ENCODE data around the gene MORN1. TPM values are rescaled to one million over a fixed set of nuclear protein-coding genes. Genes with fewer than 3 reads are reported as not detected.
"Not testable (repeated sequence)": the region's sequence is repeated elsewhere in the genome, so short reads cannot be mapped to it uniquely, and the experiment has no call there.

The MORN1 gene
- total RNA-seq, 1 donor from 2014 or later, result 18.4 TPM

DNA sequence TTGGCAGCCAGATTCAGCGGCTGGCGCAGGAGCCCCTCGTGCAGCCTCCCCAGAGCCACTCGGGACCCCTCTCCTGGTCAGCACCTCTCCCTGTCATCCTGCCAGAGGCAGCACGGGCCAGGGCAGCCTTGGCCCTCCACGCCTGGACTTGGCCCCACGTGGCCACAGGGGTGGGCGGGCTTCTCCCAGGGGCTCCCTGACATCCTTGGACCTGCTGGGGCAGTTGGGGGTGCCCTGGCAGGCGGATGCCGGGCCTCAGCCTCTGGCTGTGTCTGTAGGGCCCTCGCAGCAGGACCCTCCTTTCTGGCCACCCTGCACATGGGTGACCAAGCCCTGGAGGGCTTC, 60.2 kb downstream of the MORN1 start:
- intact Hi-C loops (cut with DNase I), result loop anchor here (2.0 kb wide), 1 partner anchor 52 kb away; no protein-coding TSS in a partner anchor
- H3K27ac ChIP-seq, result peak overlapping the region; percentile 58 to 74
- H3K9me3 ChIP-seq, result no peaks in the 10 kb centered on the region
- TF ChIP-seq, protein P1, sequence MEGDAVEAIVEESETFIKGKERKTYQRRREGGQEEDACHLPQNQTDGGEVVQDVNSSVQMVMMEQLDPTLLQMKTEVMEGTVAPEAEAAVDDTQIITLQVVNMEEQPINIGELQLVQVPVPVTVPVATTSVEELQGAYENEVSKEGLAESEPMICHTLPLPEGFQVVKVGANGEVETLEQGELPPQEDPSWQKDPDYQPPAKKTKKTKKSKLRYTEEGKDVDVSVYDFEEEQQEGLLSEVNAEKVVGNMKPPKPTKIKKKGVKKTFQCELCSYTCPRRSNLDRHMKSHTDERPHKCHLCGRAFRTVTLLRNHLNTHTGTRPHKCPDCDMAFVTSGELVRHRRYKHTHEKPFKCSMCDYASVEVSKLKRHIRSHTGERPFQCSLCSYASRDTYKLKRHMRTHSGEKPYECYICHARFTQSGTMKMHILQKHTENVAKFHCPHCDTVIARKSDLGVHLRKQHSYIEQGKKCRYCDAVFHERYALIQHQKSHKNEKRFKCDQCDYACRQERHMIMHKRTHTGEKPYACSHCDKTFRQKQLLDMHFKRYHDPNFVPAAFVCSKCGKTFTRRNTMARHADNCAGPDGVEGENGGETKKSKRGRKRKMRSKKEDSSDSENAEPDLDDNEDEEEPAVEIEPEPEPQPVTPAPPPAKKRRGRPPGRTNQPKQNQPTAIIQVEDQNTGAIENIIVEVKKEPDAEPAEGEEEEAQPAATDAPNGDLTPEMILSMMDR (IDR thresholded peaks at IDR 0.05), result no peak
- H3K27me3 ChIP-seq, result no peaks in the 10 kb centered on the region
- H3K4me3 ChIP-seq, result no peak overlapping the region
- no peaks in the 10 kb centered on the region for H3K36me3 ChIP-seq
- DNase-seq (ENCODE audit: low spot score in 2 of 2), result no peak
- H3K4me1 ChIP-seq, result peaks cover 8 to 16% of the 10 kb centered on the region in 2 donors

DNA sequence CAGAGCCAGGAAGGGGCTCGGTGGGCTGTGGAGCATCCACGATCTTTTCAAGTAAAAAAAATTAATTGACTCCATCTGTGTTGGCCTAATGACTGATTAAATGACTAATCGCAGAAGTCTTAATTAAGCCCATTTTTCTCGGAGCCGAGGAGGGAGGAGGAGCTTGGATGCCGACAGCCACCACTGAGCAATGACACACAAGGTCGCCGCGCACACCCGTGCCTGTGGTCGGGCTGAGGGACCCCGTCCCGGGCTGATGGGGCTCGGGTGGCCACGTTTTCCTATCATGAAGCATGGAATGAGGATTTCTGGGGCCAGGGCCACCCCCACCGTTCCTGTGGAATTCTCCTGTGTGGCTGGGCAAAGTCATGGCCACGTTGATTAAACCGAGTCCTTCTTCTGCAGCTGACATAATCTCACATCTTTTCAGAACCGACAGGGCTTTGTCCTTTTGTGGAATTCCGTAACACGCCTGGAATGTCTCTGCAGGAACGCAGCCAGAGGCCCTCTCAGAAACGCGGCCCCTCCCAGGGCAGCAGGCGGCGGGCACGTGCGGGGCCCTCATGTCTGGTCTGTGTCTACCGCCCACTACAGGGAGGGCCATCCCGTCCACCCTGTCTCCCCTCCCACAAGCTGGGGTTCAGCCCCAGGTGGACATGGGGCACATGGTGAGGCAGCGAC, 60.7 kb downstream of the MORN1 start:
- TF ChIP-seq, protein P1 (IDR thresholded peaks at IDR 0.05), result no peak
- H3K4me1 ChIP-seq, result peaks cover 8 to 16% of the 10 kb centered on the region in 2 donors
- H3K9me3 ChIP-seq, result no peaks in the 10 kb centered on the region
- peak overlapping the region in 1 of 2 donors; percentile 13 for H3K4me3 ChIP-seq
- H3K27ac ChIP-seq, result peak overlapping the region; percentile 58 to 74
- H3K27me3 ChIP-seq, result no peaks in the 10 kb centered on the region
- peak in 1 of 2 donors; percentile 84 for DNase-seq (ENCODE audit: low spot score in 2 of 2)
- H3K36me3 ChIP-seq, result no peaks in the 10 kb centered on the region
- intact Hi-C loops (cut with DNase I), result loop anchor here (2.0 kb wide), 1 partner anchor 52 kb away; no protein-coding TSS in a partner anchor

DNA sequence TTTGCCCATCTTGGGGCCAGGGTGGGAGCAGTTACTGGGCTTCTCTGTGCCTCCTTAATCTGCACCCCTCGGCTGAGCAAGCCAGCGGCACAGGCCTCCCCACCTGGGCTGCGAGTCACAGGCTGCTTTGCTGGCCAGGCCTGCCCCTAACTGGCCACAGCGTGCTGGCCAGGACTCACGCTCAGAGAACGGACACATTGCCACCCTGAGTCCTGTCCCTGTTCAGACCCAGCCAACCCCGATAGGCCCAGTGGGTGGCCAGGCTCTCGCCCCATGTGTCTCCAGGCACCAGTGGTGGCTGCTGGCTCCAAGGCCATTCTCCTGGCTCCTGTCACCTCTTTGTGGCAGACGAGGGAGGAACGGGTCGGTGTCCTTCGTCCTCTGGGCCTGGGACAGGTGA, 61.3 kb downstream of the MORN1 start:
- DNase-seq (ENCODE audit: low spot score in 2 of 2), result no peak
- H3K27ac ChIP-seq, result peak overlapping the region in 1 of 2 donors; percentile 74
- H3K36me3 ChIP-seq, result no peaks in the 10 kb centered on the region
- TF ChIP-seq, protein P1 (IDR thresholded peaks at IDR 0.05), result no peak
- no peaks in the 10 kb centered on the region for H3K27me3 ChIP-seq
- peaks cover 8 to 16% of the 10 kb centered on the region in 2 donors for H3K4me1 ChIP-seq
- no peaks in the 10 kb centered on the region for H3K9me3 ChIP-seq
- no peak overlapping the region for H3K4me3 ChIP-seq
- intact Hi-C loops (cut with DNase I), result loop anchor here (2.0 kb wide), 1 partner anchor 53 kb away; no protein-coding TSS in a partner anchor

DNA sequence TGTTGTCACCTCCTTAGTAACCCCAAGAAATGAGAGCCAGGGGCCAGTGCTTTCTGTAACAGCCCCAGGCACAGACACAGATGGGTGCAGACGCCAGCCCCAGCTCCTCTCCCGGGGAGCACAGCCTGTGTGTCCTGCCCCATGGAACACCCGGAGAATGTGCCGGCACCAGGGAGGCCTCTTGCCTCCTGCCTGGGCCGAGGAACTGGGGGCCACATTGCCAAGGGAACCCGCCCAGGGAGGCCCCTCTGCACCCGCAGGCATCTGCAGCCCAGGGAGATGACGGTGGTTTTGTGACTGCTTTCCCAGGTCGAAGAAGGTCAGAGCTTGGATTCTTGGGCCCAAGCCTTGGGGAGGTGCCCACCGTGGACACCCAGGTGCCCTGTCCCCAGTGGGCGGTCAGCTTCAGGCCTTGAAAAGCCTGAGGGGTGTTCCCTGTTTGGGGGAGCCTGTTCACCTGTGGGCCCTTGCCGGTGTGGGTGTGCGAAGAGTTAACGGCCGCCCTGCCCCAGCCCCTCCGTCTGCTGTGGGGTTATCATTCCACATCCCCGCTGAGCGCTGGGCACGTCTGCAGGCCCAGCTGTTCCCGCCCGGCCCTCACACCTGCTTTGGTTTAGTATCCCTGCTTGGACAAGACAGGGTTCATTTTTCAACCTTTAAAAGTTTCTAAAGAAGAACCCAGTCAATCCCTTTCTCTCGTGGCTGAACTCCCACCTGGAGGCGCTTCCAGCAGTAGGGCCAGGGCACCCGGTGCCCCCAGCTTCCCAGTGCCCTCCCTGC, 62.5 kb downstream of the MORN1 start:
- Histone ChIP-seq H3K27me3 (no peaks in the 10 kb centered on the region), H3K27ac (no peak overlapping the region), H3K9me3 (no peaks in the 10 kb centered on the region), H3K4me3 (no peak overlapping the region), H3K36me3 (no peaks in the 10 kb centered on the region), H3K4me1 (peaks cover 8 to 16% of the 10 kb centered on the region in 2 donors)
- intact Hi-C loops (cut with DNase I), result no loop called here
- TF ChIP-seq, protein P1 (IDR thresholded peaks at IDR 0.05), result no peak
- DNase-seq (ENCODE audit: low spot score in 2 of 2), result no peak

DNA sequence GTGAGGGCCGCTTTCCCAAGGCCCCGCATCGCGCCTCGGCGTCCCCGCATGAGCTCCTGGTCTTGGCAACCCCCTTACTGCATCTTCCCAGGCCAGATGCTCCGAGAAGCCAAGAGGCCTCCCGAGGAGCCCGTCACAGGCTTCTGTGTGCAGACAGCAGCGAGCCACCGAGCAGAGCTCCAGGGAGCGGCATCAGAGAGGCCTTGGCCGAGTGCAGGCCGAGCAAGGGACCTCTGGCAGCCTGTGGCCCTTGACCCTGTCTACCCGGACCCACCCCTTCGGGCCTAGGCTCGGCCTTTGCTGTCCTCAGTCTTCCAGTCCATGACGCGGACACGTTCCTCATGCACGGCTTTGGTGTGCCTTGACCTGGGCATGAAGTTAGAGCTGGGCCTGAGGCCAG, 63.5 kb downstream of the MORN1 start:
- Histone ChIP-seq H3K27me3 (no peaks in the 10 kb centered on the region), H3K4me3 (no peak overlapping the region), H3K27ac (no peak overlapping the region), H3K9me3 (no peaks in the 10 kb centered on the region), H3K4me1 (peaks cover 9 to 22% of the 10 kb centered on the region in 2 donors), H3K36me3 (no peaks in the 10 kb centered on the region)
- TF ChIP-seq, protein P1 (IDR thresholded peaks at IDR 0.05), result no peak
- no peak for DNase-seq (ENCODE audit: low spot score in 2 of 2)
- intact Hi-C loops (cut with DNase I), result no loop called here

DNA sequence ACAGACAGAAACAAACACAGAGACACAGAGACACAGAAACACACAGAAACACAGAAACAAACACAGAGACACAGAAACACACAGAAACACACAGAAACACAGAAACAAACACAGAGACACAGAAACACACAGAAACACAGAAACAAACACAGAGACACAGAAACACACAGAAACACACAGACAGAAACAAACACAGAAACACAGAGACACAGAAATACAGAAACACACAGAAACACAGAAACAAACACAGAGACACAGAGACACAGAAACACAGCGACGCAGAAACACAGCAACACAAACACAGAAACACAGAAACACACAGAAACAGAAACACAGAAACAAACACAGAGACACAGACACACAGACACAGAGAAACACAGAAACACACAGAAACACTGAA, 64.2 kb downstream of the MORN1 start:
- intact Hi-C loops (cut with DNase I); H3K27me3 ChIP-seq; H3K36me3 ChIP-seq; H3K27ac ChIP-seq; H3K9me3 ChIP-seq; DNase-seq (ENCODE audit: low spot score in 2 of 2); H3K4me3 ChIP-seq: not testable (repeated sequence)
- peaks cover 15 to 28% of the 10 kb centered on the region in 2 donors for H3K4me1 ChIP-seq
